GM12892 (cell line): ENCODE measurements around the gene LDLRAD4.

ENCODE experiments used
- DNase-seq: peaks from one replicate; pipeline ENCODE4 v3.0.0; 2011; ENCODE audit not compliant: insufficient read length
- FAIRE-seq: peaks from 2 replicates; lab custom pipeline; 2011; peaks lifted over from hg19 to GRCh38; lab: Jason Lieb, UNC
- POLR2A ChIP-seq: IDR thresholded peaks from 2 replicates; pipeline ENCODE4 v1.6.1; 2011; ENCODE audit warnings: low read depth, low read length, control low read depth
- POLR2AphosphoS5 ChIP-seq: IDR thresholded peaks from 2 replicates; pipeline ENCODE4 v1.6.1; 2011; ENCODE audit warnings: low read depth, low read length, control low read depth
- TAF1 ChIP-seq: IDR thresholded peaks from 2 replicates; pipeline ENCODE4 v1.6.1; 2011; ENCODE audit warnings: low read depth, mild to moderate bottlenecking, control low read depth, low read length, borderline replicate concordance

The LDLRAD4 gene

GRCh38 chr18:13376298-13376840 lies 157.8 kb downstream of the LDLRAD4 start:
- no peak for FAIRE-seq
- TF ChIP-seq POLR2A (no peak), POLR2AphosphoS5 (no peak), TAF1 (no peak)
- no peak for DNase-seq

GRCh38 chr18:13376841-13377351 lies 158.3 kb downstream of the LDLRAD4 start:
- DNase-seq (no peak), FAIRE-seq (no peak)
- no peak for TF ChIP-seq POLR2A
- no peak for TF ChIP-seq POLR2AphosphoS5
- TF ChIP-seq TAF1: no peak

DNA sequence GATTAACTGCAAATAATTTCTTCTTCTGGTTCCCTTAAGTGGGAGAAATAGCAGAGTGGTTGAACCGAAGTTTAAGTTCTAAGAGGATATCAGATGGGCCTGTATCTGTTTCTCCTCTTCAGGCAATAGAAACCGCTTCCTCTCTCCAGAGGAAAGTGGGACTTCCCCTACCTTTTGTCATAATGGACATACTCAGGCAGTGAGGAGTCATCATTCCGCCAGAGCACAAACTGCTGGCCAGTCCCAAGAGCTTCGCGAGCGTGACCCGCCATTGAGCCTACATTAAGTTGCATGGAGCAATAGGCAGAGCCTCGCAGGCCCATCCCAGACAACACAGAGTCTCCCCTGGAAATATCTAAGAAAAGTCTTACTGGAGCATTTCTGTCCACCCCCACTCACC lies 158.9 kb downstream of the LDLRAD4 start:
- DNase-seq (no peak), FAIRE-seq (peak; percentile 48)
- TF ChIP-seq POLR2A: no peak
- TF ChIP-seq POLR2AphosphoS5: no peak
- TF ChIP-seq TAF1: no peak

DNA sequence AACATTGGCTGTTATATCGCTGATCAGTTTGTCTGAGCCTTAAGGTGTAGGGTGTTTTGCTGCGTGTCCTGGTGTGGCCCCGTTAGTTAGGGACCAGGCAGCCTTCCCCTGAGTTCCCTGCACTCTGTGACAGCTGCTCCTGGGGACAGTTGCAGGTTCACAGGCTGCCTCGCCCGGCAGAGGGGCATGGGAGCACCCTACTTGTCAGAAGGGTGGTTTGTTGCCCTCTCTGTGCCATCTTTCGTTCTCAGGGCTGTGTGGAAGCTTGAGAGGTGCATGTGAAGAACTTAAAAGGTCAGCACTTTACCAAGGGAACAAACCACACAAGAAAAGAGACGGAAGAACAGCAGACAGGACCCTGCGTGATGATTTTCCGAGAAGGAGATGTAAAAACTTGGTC lies 159.6 kb downstream of the LDLRAD4 start:
- TF ChIP-seq TAF1: no peak
- no peak for TF ChIP-seq POLR2AphosphoS5
- TF ChIP-seq POLR2A: no peak
- DNase-seq (no peak), FAIRE-seq (no peak)

GRCh38 chr18:13379062-13379865 lies 160.7 kb downstream of the LDLRAD4 start:
- TF ChIP-seq POLR2A (no peak), TAF1 (no peak), POLR2AphosphoS5 (no peak)
- FAIRE-seq (no peak), DNase-seq (no peak)

- TF ChIP-seq POLR2A (no peak), TAF1 (no peak), POLR2AphosphoS5 (no peak)
- FAIRE-seq: no peak
- no peak for DNase-seq
Observed at GRCh38 chr18:13379930-13380690, 161.6 kb downstream of the LDLRAD4 start.

DNA sequence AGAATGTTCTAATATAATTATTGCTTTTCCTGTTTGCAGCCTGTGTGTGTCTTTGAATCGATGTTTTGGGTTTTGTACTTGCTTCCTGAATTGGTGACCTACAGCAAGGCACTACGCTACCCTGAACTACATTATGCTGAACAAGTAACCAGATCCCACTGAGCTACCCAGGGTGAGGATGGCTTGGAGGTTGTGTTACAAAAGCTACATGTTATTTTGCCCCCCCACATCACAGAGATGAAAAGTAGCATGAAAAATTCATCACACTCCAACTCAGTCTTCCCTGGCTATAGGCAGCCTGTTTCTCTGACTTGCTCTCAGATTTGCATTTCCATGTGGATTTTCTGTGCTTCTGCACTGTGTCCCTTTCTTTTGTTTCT lies 162.1 kb downstream of the LDLRAD4 start:
- FAIRE-seq (no peak), DNase-seq (no peak)
- TF ChIP-seq TAF1 (no peak), POLR2A (no peak), POLR2AphosphoS5 (no peak)

GRCh38 chr18:13381331-13381730 lies 162.8 kb downstream of the LDLRAD4 start:
- DNase-seq (no peak), FAIRE-seq (no peak)
- no peak for TF ChIP-seq TAF1

DNA sequence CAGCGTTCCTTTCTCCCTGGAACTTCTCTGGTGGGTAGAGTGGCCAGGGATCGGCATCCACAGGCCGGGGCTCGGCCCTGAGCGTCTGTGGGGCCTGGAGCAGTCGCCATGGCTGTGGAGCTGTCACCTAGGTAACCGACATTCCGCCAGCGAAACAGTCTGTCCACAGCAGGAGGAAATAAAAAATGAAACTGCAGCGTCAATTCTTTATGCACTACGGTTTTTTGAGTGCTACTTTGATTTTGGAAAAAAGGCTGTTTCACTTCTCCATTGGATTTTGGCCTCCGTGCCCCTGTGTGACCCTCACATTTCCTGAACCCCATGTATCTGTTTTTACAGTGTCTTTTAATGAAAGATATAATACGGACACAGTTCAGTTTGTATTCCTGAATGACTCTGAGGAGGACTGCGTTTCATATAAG lies 163.4 kb downstream of the LDLRAD4 start:
- DNase-seq (peak; percentile 38), FAIRE-seq (peak; percentile 40)
- no peak for TF ChIP-seq POLR2A
- TF ChIP-seq POLR2AphosphoS5: no peak
- no peak for TF ChIP-seq TAF1

DNA sequence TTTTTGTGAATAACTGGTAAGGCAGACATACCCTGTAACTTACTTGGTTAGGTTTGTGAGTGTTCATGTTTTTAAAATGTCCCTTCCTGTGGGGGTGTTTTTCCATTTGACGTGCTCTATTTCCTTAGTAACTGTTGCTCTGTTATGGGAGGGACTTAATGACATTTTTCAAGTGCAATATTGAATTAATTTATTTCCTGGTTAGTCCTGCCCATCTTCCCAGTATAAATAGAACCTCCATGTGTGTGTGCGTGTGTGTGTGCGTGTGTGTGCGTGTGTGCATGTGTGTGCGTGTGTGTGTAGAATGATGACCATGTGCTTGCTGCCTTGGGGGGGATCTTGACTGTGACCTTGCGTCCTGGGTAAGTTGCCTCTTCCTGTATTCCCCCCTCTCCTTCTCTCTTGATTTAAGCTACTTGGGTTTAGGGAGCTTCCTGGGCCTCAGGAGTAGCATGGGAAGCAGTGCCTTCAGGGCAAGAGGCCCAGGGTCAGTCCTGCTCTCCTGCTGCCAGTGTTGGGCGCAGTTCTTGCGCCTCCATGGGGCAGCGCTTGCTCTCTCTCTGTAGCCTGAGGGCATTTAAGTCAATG lies 163.9 kb downstream of the LDLRAD4 start:
- DNase-seq (no peak), FAIRE-seq (no peak)
- no peak for TF ChIP-seq POLR2A
- TF ChIP-seq TAF1: no peak
- TF ChIP-seq POLR2AphosphoS5: no peak

- TF ChIP-seq TAF1 (no peak), POLR2AphosphoS5 (no peak), POLR2A (no peak)
- no peak for FAIRE-seq
- no peak for DNase-seq
Observed at GRCh38 chr18:13382954-13383827, 164.6 kb downstream of the LDLRAD4 start.
